ENCODE results near the gene NTSR1. TPM values are rescaled to one million over a fixed set of nuclear protein-coding genes. Genes with fewer than 3 reads are reported as not detected.

NTSR1 gene
- total and polyA plus RNA-seq, 4 donors: 0.02 to 3.7 (median 0.76) TPM

- H3K9ac ChIP-seq (ENCODE audit: insufficient read depth in 1 of 2, low read length in 2 of 2): no peak overlapping the region
- TF ChIP-seq, protein P1, sequence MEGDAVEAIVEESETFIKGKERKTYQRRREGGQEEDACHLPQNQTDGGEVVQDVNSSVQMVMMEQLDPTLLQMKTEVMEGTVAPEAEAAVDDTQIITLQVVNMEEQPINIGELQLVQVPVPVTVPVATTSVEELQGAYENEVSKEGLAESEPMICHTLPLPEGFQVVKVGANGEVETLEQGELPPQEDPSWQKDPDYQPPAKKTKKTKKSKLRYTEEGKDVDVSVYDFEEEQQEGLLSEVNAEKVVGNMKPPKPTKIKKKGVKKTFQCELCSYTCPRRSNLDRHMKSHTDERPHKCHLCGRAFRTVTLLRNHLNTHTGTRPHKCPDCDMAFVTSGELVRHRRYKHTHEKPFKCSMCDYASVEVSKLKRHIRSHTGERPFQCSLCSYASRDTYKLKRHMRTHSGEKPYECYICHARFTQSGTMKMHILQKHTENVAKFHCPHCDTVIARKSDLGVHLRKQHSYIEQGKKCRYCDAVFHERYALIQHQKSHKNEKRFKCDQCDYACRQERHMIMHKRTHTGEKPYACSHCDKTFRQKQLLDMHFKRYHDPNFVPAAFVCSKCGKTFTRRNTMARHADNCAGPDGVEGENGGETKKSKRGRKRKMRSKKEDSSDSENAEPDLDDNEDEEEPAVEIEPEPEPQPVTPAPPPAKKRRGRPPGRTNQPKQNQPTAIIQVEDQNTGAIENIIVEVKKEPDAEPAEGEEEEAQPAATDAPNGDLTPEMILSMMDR (IDR thresholded peaks at IDR 0.05; ENCODE audit: control extremely low read depth, extremely low read depth): no peak
- H3K27me3 ChIP-seq (ENCODE audit: control insufficient read depth in 3 of 3, insufficient read depth in 3 of 3, low read length in 2 of 3): peaks cover 0 to 6% (median 0%) of the 10 kb centered on the region in 3 donors
- no peak overlapping the region for H3K4me3 ChIP-seq
- 53 to 70% methylated on average over 10 of the region's 10 CpGs for WGBS, 2 donors
- H3K36me3 ChIP-seq (ENCODE audit: control insufficient read depth in 4 of 4, insufficient read depth in 4 of 4, low read length in 4 of 4): no peaks in the 10 kb centered on the region
- H3K4me1 ChIP-seq (ENCODE audit: control insufficient read depth in 5 of 5, insufficient read depth in 5 of 5, low read length in 5 of 5): no peaks in the 10 kb centered on the region
- ATAC-seq (ENCODE audit: insufficient read depth, low FRiP score): no peak
- H3K27ac ChIP-seq (ENCODE audit: low read depth in 1 of 2, low read length in 1 of 2): no peak overlapping the region
- H3K9me3 ChIP-seq (ENCODE audit: control insufficient read depth in 4 of 4, insufficient read depth in 3 of 4, low read length in 3 of 4): peaks cover 0 to 4% (median 2%) of the 10 kb centered on the region in 4 donors
- DNase-seq: no peak
Measured at GRCh38 chr20:62677678-62678077, 31.0 kb upstream of the NTSR1 start.

DNA sequence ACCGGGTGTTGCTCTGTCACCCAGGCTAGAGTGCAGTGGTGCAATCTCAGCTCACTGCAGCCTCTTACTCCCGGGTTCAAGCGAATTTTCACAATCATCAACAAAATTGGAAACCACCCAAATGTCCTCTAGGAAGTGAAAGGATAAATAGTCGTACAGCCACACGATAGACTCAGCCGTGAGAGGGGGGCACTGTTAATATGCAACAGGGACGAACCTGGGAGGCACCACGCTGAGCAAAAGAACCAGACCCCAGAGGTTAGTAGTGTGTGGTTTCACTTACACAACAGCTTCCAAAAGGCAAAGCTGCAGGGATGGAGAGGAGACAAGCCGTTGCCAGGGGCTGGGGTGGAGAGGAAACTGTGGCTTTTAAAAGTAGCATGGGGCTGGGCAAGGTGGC is 30.1 kb upstream of the NTSR1 start:
- no peak for ATAC-seq (ENCODE audit: insufficient read depth, low FRiP score)
- no peaks in the 10 kb centered on the region for H3K4me1 ChIP-seq (ENCODE audit: control insufficient read depth in 5 of 5, insufficient read depth in 5 of 5, low read length in 5 of 5)

DNA sequence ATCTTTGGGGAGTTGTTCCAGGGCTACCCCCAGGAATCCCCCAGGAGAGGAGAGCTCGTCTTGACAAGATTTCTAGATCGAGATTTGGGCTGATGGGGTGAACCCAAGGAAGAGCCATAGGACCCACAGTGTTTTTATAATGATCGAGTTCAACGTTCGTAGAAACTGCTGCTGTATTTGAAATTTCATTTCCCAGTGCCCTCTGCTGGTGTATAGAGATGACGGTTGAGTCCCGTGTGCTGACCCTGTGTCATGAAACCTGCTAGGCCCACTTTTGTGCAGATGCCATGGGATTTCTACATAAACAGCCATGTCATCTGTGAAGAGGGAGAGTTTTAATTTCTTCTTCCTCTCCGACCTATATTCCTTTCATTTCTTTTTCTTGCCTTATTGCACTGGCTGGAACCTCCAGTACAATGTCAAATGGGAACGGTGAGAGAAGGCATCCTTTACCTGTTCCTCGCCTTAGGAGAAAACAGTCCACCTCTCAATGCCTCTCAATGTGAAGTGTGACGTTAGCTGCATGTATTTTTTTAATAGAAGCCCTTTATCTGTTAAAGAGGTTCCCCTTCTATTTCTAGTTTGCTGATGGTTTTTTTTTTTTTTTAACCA is 28.6 kb upstream of the NTSR1 start:
- WGBS, 2 donors: 95% methylated on average over 11 of the region's 11 CpGs
- DNase-seq: no peak
- Histone ChIP-seq H3K9ac (ENCODE audit: insufficient read depth in 1 of 2, low read length in 2 of 2) (no peak overlapping the region), H3K4me3 (no peak overlapping the region), H3K36me3 (ENCODE audit: control insufficient read depth in 4 of 4, insufficient read depth in 4 of 4, low read length in 4 of 4) (no peaks in the 10 kb centered on the region), H3K27ac (ENCODE audit: low read depth in 1 of 2, low read length in 1 of 2) (no peak overlapping the region), H3K27me3 (ENCODE audit: control insufficient read depth in 3 of 3, insufficient read depth in 3 of 3, low read length in 2 of 3) (peaks cover 0 to 12% (median 3%) of the 10 kb centered on the region in 3 donors), H3K9me3 (ENCODE audit: control insufficient read depth in 4 of 4, insufficient read depth in 3 of 4, low read length in 3 of 4) (peaks cover 0 to 4% (median 2%) of the 10 kb centered on the region in 4 donors), H3K4me1 (ENCODE audit: control insufficient read depth in 5 of 5, insufficient read depth in 5 of 5, low read length in 5 of 5) (no peaks in the 10 kb centered on the region)
- no peak for ATAC-seq (ENCODE audit: insufficient read depth, low FRiP score)
- TF ChIP-seq, protein P1 (IDR thresholded peaks at IDR 0.05; ENCODE audit: control extremely low read depth, extremely low read depth): no peak

More for the DNA sequence above, 30.1 kb upstream of the NTSR1 start:
- no peaks in the 10 kb centered on the region for H3K36me3 ChIP-seq (ENCODE audit: control insufficient read depth in 4 of 4, insufficient read depth in 4 of 4, low read length in 4 of 4)
- H3K9ac ChIP-seq (ENCODE audit: insufficient read depth in 1 of 2, low read length in 2 of 2): no peak overlapping the region
- WGBS, 2 donors: 4 to 10% methylated on average over 9 of the region's 9 CpGs
- no peak overlapping the region for H3K4me3 ChIP-seq
- peaks cover 0 to 4% (median 2%) of the 10 kb centered on the region in 4 donors for H3K9me3 ChIP-seq (ENCODE audit: control insufficient read depth in 4 of 4, insufficient read depth in 3 of 4, low read length in 3 of 4)
- DNase-seq: peak in 2 of 3 donors; percentile 49 to 72
- H3K27me3 ChIP-seq (ENCODE audit: control insufficient read depth in 3 of 3, insufficient read depth in 3 of 3, low read length in 2 of 3): peaks cover 0 to 8% (median 2%) of the 10 kb centered on the region in 3 donors
- TF ChIP-seq, protein P1 (IDR thresholded peaks at IDR 0.05; ENCODE audit: control extremely low read depth, extremely low read depth): no peak
- H3K27ac ChIP-seq (ENCODE audit: low read depth in 1 of 2, low read length in 1 of 2): no peak overlapping the region
